Stimulated activated CD4-positive, alpha-beta T cell treated with anti-CD3 and anti-CD28 coated beads, Interleukin-12 subunit alpha, Interleukin-12 subunit beta, amount 100 ng/mL, for 24 hours (primary cell): ENCODE measurements around the gene REC8.

Experiments
- DNase-seq, 2 experiments: peaks; one replicate each; pipeline ENCODE4 v3.0.0-alpha.2; 2020; ENCODE audit warnings: low read depth in 2 of 2

The REC8 gene

DNA sequence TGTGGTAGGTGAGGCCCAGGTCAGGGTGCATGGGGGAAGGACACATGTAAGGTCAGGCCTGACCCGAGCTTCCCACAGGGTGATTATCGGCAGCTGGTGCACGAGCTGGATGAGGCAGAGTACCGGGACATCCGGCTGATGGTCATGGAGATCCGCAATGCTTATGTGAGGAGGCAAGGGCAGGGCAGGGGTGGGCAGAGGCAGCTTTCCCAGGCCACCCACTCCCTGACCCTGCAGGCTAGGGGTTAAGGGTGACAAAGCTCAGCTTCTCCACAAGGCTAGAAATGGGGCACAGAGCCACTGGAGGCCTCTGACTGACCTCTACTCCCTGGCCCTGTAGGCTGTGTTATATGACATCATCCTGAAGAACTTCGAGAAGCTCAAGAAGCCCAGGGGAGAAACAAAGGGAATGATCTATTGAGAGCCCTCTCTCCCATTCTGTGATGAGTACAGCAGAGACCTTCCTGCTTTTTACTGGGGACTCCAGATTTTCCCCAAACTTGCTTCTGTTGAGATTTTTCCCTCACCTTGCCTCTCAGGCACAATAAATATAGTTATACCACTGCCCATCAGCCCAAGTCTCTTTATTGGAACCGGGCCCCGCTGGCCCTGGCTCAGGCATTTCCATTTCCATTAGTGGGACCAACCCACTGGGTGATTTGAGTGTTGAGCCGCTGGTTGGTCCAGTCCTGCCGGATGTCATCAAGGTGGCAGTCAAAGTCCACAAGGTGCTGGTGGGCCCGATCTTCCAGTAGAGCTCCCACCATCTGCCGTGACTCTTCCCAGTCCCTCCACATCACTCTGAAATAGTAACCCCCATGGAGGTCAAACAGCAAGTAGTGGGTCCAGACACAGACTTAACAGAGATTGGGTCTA, 33.2 kb upstream of the REC8 start:
- DNase-seq = no peak

DNA sequence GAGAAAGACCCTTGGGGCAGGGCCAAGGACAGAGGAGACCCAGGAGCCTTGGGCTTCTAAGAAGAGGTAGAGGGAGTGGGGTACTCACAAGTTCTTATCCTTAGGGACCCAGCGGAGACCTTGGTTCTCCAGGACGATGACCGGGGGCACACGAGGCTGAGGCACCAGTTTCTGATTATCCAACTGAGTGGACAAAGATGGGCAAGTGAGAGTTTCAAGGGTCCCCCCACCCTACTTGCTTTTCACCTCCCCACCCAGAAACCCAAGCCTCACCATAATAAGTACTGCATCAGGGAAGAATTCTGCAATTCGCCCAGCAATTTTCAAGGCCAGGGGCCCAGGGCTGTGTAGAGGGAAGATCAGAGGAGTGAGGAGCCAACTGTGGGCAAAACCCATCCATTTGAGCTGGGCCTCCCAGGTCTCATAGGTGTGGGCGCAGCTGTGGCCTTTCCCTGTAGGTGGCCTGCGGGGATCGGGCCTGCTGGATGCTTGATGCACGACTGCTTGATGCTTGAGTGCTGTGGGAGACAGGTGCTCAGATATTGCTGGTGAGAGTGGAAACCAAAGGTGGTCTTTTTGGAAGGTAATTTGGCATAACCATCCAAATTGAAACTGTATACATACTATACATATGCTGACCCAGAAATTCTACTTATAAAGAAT, 32.5 kb upstream of the REC8 start:
- DNase-seq = no peak

GRCh38 chr14:24141097-24141880, 30.6 kb upstream of the REC8 start, which contains the start of gene EMC9:
EMC9 (minus strand) TSS chr14:24141591; CDS start chr14:24141304, 287 bp downstream.
- DNase-seq = peak; percentile 99 to 100

- DNase-seq = no peak
Measured at GRCh38 chr14:24143511-24143910, 28.4 kb upstream of the REC8 start.

DNA sequence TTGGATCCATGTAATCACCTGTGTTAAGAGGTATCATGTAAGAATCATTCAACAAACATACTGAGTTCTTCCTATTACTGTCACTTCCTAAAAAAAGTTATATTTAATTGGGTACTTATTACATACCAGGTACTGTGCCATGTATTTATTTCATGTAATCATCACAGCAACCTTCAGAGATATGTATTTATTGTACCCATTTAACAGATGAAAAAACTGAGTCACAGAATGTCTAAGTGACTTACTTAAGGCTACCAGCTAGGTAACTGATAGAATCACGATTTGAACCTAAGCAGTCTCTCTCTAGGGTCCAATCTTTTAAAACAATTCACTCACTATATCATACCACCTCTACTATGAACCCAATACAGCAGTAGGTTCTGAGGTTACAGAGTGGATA, 27.4 kb upstream of the REC8 start:
- no peak for DNase-seq

DNA sequence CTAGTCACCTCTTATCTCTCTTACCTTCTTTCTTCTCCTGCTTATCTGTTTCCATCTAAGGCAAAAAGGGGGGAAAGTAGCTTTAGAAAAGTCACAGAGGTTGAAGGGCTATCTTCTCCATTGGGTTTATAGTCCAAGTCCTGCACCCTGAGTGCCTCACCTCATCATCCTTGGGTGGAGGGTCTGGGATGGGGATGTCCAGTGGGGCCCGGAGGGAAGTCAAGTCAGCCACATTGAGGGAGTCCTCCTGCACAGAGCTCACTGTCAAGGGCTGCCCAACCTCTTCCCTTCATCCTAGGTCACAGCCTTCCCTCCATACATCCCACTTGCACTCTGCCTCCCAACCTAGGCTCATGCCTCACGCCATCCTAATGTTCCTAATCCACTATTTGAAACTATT, 26.7 kb upstream of the REC8 start:
- no peak for DNase-seq

GRCh38 chr14:24145690-24146452, 26.0 kb upstream of the REC8 start:
- no peak for DNase-seq

DNA sequence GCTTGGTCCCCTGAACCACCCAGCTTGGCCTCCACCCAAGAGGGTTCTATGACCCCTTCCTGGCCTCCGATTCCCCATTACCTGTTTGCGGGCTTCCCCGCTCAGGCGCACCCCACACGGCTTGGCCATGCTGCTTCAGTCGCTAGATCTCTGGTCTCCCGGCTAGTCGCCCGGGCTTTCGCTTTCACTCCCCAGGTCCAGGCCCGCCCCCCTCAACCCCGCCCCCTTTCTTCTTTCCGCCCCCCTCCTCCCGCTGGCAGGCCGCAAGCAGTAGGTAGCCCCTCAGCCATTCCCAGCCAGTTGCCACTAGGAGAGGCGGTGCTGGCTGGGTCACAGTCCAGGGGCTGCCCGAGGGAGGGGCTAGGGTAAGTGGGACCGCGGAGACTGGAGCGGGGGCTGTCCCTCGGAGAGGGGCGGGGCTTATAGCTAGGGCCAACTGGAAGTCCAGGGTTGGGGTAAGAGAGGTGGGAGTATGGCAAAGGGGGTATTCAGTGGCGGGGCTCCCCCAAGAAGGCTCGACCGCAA, 25.4 kb upstream of the REC8 start, which contains the start of gene PSME2:
TSS of gene PSME2 (minus strand) at position 158 of the 525 bp plus-strand sequence. CDS start at position 129, 29 bp downstream.
- DNase-seq = peak; percentile 78 to 93

DNA sequence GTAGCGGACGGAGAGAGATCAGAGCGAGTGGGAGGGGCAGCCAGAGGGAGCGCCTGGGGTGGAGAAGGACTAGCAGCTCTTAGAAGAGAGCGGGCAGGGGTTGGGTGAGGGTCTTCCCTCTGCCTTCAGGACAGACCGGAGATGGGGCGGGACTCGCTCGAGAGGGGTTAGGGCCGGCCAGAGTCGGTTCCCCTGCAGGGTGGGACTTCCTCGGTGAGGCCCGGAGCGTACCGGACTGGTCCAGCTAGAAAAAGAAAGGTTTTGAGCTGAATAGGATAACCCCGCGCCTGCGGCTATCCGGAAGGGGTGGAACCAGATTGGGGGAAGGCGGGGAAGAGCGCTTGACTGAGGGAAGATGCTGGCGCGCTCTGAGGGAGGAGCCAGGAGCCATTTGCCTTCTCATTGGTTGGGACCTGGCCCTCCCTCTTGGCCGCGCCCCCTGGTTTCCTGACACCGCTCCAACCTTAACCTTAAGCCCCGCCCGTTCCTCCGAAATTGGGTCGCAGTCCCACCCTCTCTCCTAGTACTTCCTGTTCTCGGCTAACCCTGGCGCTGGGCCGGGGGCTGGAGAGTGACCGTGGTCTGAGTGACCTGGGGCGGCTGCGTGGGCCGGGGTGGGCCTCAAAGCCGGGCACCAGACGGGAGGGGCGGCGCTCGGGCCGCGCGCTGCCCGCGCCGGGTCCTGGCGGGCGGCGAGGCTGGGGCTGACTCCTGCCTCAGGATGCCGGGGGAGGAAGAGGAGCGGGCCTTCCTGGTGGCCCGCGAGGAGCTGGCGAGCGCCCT, 24.7 kb upstream of the REC8 start, which contains the start of gene RNF31:
TSS of gene RNF31 (plus strand) at position 521 of the 783 bp plus-strand sequence. CDS start at position 722, 201 bp downstream.
- DNase-seq = peak; percentile 93 to 99

DNA sequence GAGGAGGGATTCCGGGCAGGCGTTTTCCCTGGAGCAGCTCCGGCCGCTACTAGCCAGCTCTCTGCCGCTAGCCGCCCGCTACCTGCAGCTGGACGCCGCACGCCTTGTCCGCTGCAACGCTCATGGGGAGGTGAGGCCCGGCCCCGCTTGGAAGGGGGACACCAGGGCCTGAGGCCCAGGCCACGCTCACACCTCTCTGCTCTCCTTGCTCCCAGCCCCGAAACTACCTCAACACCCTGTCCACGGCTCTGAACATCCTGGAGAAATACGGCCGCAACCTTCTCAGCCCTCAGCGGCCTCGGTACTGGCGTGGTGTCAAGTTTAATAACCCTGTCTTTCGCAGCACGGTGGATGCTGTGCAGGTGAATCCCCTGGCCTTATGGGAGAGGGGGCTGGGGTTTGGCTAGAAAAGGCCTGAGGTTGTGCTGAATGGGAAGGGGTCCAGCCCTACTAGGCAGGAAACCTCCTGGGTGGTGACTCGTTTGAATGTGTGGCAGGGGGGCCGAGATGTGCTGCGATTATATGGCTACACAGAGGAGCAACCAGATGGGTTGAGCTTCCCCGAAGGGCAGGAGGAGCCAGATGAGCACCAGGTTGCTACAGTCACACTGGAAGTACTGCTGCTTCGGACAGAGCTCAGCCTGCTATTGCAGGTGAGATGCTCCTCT, 24.0 kb upstream of the REC8 start:
- DNase-seq = no peak

- DNase-seq = no peak
Measured at GRCh38 chr14:24149302-24149969, 22.4 kb upstream of the REC8 start.

DNA sequence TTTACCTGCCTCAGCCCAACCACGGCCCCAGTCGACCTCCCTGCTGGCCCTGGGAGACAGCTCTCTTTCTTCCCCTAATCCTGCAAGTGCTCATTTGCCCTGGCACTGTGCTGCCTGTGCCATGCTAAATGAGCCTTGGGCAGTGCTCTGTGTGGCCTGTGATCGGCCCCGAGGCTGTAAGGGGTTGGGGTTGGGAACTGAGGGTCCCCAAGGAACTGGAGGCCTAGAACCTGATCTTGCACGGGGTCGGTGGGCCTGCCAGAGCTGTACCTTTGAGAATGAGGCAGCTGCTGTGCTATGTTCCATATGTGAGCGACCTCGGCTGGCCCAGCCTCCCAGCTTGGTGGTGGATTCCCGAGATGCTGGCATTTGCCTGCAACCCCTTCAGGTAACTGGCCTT, 21.8 kb upstream of the REC8 start:
- no peak for DNase-seq

DNA sequence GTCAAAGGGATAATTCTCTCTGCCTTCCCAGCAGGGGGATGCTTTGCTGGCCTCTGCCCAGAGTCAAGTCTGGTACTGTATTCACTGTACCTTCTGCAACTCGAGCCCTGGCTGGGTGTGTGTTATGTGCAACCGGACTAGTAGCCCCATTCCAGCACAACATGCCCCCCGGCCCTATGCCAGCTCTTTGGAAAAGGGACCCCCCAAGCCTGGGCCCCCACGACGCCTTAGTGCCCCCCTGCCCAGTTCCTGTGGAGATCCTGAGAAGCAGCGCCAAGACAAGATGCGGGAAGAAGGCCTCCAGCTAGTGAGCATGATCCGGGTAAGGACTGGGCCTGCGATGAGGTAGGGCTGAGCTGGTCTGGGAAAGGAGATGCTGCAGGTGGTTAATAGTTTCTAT, 21.3 kb upstream of the REC8 start:
- DNase-seq = no peak

DNA sequence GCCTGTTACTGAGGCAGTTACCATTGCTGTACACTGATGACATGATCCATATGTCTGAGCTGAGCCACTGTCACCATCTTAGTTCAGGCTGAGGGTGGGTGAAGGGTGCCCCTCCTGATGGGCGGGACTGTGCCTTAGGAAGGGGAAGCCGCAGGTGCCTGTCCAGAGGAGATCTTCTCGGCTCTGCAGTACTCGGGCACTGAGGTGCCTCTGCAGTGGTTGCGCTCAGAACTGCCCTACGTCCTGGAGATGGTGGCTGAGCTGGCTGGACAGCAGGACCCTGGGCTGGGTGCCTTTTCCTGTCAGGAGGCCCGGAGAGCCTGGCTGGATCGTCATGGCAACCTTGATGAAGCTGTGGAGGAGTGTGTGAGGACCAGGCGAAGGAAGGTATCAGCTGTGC, 20.9 kb upstream of the REC8 start:
- DNase-seq = no peak

GRCh38 chr14:24151404-24152080, 20.3 kb upstream of the REC8 start:
- DNase-seq = no peak

GRCh38 chr14:24155100-24155499, 16.8 kb upstream of the REC8 start:
- no peak for DNase-seq

DNA sequence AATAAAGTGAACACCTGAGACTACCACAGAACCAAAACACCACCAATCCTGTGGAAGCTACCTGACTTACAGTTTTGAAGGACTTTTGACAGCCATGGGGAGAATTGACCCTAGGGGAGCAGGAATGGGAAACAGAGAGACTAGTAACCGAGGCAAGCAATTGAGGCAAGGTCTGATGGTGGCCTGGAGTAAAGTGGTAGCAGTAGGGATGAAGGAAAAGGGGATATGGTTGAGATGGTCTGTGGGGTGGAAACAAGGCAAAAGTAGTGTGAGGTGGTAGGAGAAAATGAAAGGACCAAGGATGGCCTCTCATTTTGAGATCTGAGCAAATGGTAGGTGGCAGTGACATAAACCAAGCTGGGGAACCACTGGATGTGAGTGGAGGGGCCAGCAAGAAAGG, 15.0 kb upstream of the REC8 start:
- DNase-seq = no peak

GRCh38 chr14:24157331-24157730, 14.5 kb upstream of the REC8 start:
- no peak for DNase-seq
